Body of pancreas (tissue), 4 donors: ENCODE data around the gene CHAC1.
A peak's percentile ranks its signal among the peaks of the same experiment; 100 is the strongest.

Source experiments
- POLR2A ChIP-seq, 3 donors: fragments of 450-650 bp; IDR thresholded peaks; one replicate each; pipeline ENCODE4 v1.6.1; 2016; ENCODE audit warnings: antibody characterized with exemption in 3 of 3, mild to moderate bottlenecking in 2 of 3
- TF ChIP-seq, protein P1 (sequence below), 7 experiments: fragments of 450-650 bp in 4 of 7; fragments of 200-600 bp in 3 of 7; sonication (generic) in 3 of 7; IDR thresholded peaks; one replicate each; pipeline ENCODE4 v1.5.1; 2016 to 2019; ENCODE audit warnings: antibody characterized with exemption in 7 of 7

DNA sequence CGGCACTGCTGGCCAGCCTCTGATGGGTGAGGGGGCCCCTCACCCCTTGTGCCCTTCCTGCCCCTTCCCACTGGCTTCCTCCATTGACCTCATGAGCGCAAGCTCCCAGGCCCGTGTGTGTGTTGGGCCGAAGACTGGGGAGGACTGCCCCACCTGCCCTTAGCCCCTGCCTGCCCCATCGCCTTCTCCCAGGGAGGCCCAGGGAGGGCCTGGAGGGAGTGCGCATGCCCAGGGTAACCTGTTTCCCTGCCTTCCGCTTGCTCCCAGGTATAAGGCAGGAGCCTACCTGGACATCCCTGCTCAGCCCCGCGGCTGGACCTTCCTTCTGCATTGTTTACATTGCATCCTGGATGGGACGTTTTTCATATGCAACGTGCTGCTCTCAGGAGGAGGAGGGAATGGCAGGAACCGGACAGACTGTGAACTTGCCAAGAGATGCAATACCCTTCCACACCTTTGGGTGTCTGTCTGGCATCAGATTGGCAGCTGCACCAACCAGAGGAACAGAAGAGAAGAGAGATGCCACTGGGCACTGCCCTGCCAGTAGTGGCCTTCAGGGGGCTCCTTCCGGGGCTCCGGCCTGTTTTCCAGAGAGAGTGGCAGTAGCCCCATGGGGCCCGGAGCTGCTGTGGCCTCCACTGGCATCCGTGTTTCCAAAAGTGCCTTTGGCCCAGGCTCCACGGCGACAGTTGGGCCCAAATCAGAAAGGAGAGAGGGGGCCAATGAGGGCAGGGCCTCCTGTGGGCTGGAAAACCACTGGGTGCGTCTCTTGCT is 15.3 kb upstream of the CHAC1 start:
- TF ChIP-seq, protein P1, sequence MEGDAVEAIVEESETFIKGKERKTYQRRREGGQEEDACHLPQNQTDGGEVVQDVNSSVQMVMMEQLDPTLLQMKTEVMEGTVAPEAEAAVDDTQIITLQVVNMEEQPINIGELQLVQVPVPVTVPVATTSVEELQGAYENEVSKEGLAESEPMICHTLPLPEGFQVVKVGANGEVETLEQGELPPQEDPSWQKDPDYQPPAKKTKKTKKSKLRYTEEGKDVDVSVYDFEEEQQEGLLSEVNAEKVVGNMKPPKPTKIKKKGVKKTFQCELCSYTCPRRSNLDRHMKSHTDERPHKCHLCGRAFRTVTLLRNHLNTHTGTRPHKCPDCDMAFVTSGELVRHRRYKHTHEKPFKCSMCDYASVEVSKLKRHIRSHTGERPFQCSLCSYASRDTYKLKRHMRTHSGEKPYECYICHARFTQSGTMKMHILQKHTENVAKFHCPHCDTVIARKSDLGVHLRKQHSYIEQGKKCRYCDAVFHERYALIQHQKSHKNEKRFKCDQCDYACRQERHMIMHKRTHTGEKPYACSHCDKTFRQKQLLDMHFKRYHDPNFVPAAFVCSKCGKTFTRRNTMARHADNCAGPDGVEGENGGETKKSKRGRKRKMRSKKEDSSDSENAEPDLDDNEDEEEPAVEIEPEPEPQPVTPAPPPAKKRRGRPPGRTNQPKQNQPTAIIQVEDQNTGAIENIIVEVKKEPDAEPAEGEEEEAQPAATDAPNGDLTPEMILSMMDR (IDR thresholded peaks at IDR 0.05) = peak in 4 of 7 experiments; percentile 23 to 36 (median 28)
- no peak for TF ChIP-seq POLR2A (IDR thresholded peaks at IDR 0.05)
